GM12891 (cell line): ENCODE results near the gene MYDGF.

ENCODE experiments used
- DNase-seq: peaks from one replicate; pipeline ENCODE4 v3.0.0; 2011; ENCODE audit warnings: low spot score; ENCODE audit not compliant: insufficient read length
- FAIRE-seq: peaks from 2 replicates; lab custom pipeline; 2011; peaks lifted over from hg19 to GRCh38; lab: Jason Lieb, UNC
- PAX5 ChIP-seq: IDR thresholded peaks from 2 replicates; pipeline ENCODE4 v1.6.1; 2011; ENCODE audit warnings: low read length, moderate library complexity, mild to moderate bottlenecking; ENCODE audit not compliant: insufficient read depth, severe bottlenecking
- POLR2A ChIP-seq: IDR thresholded peaks from 2 replicates; pipeline ENCODE4 v1.6.1; 2011; ENCODE audit warnings: low read depth, low read length, control low read depth
- POLR2AphosphoS5 ChIP-seq: IDR thresholded peaks from 2 replicates; pipeline ENCODE4 v1.6.1; 2011; ENCODE audit warnings: low read depth, low read length, control low read depth
- POU2F2 ChIP-seq: IDR thresholded peaks from 2 replicates; pipeline ENCODE4 v1.6.1; 2011; ENCODE audit warnings: low read depth, mild to moderate bottlenecking, control low read depth, low read length, moderate library complexity
- SPI1 ChIP-seq: IDR thresholded peaks from 2 replicates; pipeline ENCODE4 v1.6.1; 2011; ENCODE audit warnings: low read depth, low read length, control low read depth
- TAF1 ChIP-seq: IDR thresholded peaks from 2 replicates; pipeline ENCODE4 v1.6.1; 2011; ENCODE audit warnings: low read depth, low read length, control low read depth

The MYDGF gene

GRCh38 chr19:4642625-4643024 lies 27.5 kb downstream of the MYDGF start:
- TF ChIP-seq TAF1 (no peak), PAX5 (no peak), SPI1 (no peak), POLR2AphosphoS5 (no peak), POLR2A (no peak), POU2F2 (no peak)
- DNase-seq (no peak), FAIRE-seq (no peak)

- DNase-seq (no peak), FAIRE-seq (no peak)
- no peak for TF ChIP-seq PAX5
- no peak for TF ChIP-seq POLR2A
- TF ChIP-seq POU2F2, result no peak
- TF ChIP-seq SPI1, result no peak
- TF ChIP-seq POLR2AphosphoS5, result no peak
- TF ChIP-seq TAF1, result no peak
Observed at GRCh38 chr19:4641132-4641531, 29.0 kb downstream of the MYDGF start.

GRCh38 chr19:4640247-4641000 lies 29.7 kb downstream of the MYDGF start:
- DNase-seq (no peak), FAIRE-seq (peak; percentile 31)
- TF ChIP-seq TAF1, result no peak
- no peak for TF ChIP-seq POU2F2
- TF ChIP-seq PAX5, result no peak
- TF ChIP-seq SPI1, result no peak
- TF ChIP-seq POLR2AphosphoS5, result no peak
- TF ChIP-seq POLR2A, result no peak

GRCh38 chr19:4639531-4640246 lies 30.5 kb downstream of the MYDGF start:
- FAIRE-seq, result no peak
- TF ChIP-seq SPI1, result no peak
- TF ChIP-seq PAX5, result no peak
- no peak for TF ChIP-seq POU2F2
- TF ChIP-seq POLR2A, result no peak
- no peak for TF ChIP-seq TAF1
- no peak for TF ChIP-seq POLR2AphosphoS5
- no peak for DNase-seq

- peak; percentile 96 for FAIRE-seq
- peak; percentile 100 for DNase-seq
- TF ChIP-seq PAX5 (no peak), POLR2AphosphoS5 (0 out of 2 replicates have a peak, but pooled peaks have one; percentile 48), POLR2A (peak; percentile 52), SPI1 (peak; percentile 70), POU2F2 (peak; percentile 67; the same call in 1 of the 2 replicates)
Observed at GRCh38 chr19:4638828-4639530, 31.2 kb downstream of the MYDGF start, which contains the start of gene TNFAIP8L1. TSS of gene TNFAIP8L1 (plus strand) at chr19:4639516. CDS start at chr19:4651870, 12,354 bp downstream.

GRCh38 chr19:4638317-4638716 lies 31.8 kb downstream of the MYDGF start:
- TF ChIP-seq POU2F2 (no peak), POLR2AphosphoS5 (no peak), PAX5 (no peak), SPI1 (no peak), POLR2A (no peak), TAF1 (no peak)
- FAIRE-seq (no peak), DNase-seq (no peak)

- no peak for FAIRE-seq
- no peak for DNase-seq
- no peak for TF ChIP-seq POLR2A
- no peak for TF ChIP-seq SPI1
- no peak for TF ChIP-seq POU2F2
- no peak for TF ChIP-seq PAX5
- TF ChIP-seq TAF1, result no peak
- TF ChIP-seq POLR2AphosphoS5, result no peak
Observed at GRCh38 chr19:4636761-4637160, 33.4 kb downstream of the MYDGF start.

- FAIRE-seq, result peak; percentile 66
- TF ChIP-seq POLR2A (no peak), TAF1 (no peak)
Observed at GRCh38 chr19:4636151-4636717, 33.9 kb downstream of the MYDGF start.

More at GRCh38 chr19:4636151-4636717, 33.9 kb downstream of the MYDGF start:
- DNase-seq, result peak; percentile 81
